Fibroblast of skin of scalp (primary cell): Measurements from ENCODE around the gene RHOD. TPM values are rescaled to one million over a fixed set of nuclear protein-coding genes. Genes with fewer than 3 reads are reported as not detected.

ENCODE experiments used
- DNase-seq: peaks from one replicate; pipeline ENCODE4 v3.0.0-alpha.2; 2013
- polyA plus RNA-seq, 2 experiments: library from polyadenylated mRNA; unstranded; fragments of 120-200 nt; gene quantifications; one replicate each; pipeline ENCODE4 v1.2.1, GENCODE V29; 2013; ENCODE audit not compliant: insufficient read length in 2 of 2

The RHOD gene, protein sequence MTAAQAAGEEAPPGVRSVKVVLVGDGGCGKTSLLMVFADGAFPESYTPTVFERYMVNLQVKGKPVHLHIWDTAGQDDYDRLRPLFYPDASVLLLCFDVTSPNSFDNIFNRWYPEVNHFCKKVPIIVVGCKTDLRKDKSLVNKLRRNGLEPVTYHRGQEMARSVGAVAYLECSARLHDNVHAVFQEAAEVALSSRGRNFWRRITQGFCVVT
- polyA plus RNA-seq (2013, experiment 1 of 2; ENCODE audit: insufficient read length): 9.6 TPM
- 8.9 TPM for polyA plus RNA-seq (2013, experiment 2 of 2; ENCODE audit: insufficient read length)

DNA sequence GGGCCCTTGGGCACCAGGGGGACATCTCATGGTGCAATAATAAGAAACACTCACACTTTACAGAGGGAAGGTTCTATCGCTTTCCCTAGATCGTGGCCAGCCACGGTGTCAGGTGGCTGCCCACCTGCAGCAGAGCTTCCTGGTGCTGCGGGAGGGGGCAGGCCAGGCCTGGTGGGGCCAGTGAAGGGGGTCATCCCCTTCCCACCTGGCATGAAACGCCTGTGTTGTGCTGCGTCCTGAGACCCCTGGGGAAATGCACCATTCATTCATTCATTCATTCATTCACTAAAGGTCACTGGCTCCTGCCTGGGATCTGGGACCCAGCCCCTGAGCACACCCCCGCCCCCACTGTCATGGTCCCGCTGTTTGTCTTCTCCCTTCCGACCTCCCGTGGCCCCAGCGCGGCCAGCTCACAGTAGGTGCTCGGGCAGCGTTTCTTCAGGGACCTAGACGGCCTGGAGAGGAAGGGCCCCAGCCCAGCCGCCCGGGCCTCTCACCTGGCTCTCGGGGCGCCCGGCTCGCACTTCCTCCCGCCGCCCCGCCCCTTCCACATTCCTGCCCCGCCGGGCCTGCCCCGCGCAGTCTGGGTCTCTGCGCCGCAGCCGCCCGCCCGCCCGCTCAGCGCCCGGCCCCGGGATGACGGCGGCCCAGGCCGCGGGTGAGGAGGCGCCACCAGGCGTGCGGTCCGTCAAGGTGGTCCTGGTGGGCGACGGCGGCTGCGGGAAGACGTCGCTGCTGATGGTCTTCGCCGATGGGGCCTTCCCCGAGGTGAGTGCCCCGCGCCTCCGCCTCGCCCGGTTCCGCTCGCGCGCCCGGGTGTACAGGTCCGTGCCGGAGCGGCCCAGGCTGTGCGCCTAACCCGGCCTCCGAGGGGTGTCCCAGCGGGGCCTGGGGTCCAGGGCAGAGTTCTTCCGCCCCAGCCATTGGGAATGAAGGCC is at the start of gene RHOD:
RHOD (plus strand) TSS at position 581 of the 938 bp plus-strand sequence; CDS start at position 637, 56 bp downstream.
- peak; percentile 27 for DNase-seq

DNA sequence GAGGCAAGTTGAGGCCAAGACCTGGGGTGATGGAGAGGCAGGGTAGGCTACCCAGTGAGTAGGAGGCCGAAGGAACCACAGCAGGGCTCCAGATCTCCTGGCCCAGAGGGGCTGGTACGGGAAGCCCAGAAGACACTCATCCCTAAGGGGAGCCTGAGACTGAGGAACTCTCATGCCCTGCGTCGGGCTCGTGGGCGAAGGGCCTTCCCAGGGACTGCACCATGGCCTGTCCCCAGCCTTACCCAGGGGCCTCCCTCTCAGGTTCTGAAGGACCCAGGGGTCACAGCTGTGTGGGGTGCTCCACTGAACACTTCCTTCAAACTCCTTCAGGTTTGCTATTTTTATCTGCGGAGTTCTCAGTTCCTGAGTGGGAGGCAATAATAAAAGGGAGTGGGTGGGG is 49.5 kb upstream of the RHOD start:
- no peak for DNase-seq

DNA sequence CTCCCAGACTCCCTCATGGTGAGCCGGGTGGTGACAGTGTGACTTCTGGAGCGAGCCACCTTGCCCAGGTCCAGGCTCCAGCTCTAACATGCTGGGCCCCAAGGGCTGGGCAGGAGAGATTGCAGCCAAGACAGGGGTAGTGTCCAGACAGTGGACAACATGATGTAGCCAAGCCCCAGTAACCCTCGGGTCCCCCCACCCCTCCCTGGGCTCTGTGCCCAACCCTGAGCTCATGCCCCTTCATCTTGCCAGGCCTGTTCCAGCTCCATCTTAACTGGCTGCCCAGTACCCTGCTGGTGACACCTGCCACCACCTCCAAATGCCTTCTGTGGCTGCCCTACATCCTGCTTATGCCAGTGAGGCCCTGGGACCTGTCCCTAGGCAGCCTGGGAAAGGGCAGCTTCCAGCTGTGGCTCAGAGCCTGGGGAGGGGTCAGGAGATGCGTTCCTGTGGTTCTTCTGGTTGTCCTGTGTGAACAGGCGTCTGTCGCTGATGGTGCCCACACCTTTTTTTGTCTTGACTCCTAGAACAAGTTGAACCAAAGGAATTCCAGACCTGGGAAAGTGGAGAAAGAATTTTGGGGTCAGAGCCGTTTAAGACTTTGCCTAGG is 46.2 kb upstream of the RHOD start:
- DNase-seq: no peak

DNA sequence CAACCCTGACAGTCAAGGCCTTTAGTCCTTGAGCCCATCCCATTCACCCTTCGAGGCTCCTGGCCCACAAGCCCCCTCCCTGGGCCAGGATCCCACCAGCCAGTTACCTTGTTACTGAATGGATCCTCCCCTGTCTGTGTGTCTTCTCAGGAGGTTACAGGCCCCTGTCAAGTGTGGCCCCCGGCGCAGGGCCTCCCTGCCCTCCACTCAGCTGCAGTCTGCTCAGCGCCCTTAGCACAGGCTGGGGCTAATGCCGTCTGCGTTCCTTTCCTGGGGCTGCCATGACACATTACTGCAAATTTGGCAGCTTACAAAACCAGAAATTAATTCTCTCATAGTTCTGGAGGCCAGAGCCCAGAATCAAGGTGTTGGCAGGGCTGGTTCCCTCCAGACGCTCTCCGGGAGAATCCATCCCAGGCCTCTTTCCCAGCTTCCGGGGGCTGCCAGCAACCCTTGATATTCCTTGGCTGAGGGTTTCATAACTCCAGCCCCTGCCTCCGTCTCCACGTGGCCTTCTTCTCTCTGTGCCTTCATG is 43.1 kb upstream of the RHOD start:
- DNase-seq: no peak

DNA sequence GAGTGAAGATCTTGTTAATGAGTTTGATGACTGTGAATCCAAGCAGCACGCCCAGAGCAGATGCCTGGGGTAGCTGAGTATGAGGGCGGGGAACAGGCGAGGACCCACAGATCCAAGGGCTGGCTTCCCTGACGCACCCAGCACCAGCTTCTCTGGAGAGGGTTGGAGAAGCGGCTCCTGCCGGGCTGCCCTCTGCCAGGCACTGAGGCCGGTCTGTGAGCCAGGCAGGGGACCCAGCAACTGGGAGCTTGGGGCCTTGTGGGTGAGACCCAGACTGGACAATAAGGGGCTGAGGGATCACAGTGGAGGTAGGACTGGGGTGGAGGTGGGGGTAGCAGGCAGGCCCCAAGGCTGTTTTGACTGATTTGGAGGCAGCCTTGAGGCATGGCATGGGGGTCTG is 42.3 kb upstream of the RHOD start:
- no peak for DNase-seq

DNA sequence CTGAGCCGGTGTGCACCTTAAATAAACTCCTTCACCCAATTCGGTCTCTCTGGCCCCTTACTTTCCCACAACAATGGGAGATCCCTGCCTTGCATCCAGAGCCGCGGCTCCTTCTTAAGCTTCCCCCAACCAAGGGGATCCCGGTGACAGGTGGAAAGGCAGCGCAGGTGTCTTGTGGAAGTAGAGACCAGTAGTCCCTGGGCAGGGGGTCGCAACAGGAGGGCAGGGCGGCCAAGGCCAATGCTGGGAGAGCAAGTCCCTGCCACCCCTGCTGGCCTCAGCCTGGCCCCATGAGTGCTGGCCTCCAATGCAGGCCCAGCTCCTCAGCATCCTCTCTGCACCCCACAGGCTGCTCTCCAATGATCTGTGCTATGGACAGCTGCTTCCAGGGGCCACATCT is 41.6 kb upstream of the RHOD start:
- no peak for DNase-seq

DNA sequence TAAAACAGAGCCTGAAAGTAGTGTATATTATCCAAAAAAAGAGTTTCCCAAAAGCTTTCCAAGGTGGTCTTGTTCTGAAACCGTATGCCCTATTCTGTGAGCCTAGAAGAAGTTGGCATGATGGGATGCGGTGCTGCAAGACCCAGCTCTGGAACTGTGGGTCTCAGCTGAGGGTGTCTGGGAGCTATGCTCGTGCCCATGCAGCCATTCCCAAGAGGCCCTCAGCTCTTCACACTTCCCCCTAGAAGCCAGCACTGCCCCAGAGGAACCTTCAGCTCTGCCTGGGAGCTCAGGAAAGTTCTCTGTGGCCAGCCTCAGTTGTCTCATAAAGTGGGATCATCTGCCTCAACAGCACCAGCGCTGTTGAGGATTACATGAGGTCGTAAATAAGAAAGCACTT is 40.1 kb upstream of the RHOD start:
- no peak for DNase-seq

DNA sequence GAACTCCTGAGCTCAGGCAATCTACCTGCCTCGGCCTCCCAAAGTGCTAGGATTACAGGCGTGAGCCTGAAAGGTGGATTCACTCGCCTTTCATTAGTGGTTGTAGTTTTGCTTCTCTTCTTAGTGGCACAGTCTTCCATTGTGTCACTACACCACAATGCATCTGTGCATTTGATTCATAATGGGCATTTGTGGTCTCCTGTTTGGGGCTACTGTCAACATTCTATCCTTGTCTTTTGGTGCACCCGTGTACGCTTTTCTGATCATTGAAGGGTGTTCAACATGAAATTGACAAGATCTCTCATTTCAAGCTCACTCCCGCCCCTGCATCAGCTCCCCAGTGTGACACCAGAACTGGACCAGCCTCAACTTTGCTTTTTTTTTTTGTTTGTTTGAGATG is 35.7 kb upstream of the RHOD start:
- DNase-seq: no peak

DNA sequence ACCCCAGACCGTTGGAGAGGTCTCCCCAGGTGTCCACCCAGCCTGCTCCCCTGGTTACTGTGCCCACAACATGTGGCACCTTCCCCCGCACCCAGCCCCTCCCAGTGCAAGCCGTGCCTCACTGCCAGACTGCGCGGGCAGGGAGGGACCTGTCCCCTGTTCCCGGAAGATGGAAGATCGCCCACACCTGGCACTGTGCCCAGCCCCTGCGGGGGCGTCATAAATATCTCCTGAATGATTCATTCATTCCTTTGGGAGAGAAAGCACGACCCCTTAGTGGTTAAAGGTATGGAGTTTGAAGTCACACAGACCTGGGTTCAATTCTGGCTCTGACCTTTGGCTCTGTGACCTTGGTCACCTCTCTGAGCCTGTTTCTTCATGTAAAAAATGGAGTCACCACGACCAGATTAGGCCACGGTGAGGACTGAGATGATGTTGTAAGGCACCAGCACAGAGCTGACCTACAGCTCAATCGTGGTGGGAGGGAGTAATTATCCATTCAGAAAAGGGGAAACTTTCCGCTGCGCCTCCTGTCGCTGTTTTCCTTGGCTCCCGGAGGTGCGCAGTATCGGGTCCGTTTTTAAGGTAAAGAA is 34.2 kb upstream of the RHOD start:
- DNase-seq: peak; percentile 46

DNA sequence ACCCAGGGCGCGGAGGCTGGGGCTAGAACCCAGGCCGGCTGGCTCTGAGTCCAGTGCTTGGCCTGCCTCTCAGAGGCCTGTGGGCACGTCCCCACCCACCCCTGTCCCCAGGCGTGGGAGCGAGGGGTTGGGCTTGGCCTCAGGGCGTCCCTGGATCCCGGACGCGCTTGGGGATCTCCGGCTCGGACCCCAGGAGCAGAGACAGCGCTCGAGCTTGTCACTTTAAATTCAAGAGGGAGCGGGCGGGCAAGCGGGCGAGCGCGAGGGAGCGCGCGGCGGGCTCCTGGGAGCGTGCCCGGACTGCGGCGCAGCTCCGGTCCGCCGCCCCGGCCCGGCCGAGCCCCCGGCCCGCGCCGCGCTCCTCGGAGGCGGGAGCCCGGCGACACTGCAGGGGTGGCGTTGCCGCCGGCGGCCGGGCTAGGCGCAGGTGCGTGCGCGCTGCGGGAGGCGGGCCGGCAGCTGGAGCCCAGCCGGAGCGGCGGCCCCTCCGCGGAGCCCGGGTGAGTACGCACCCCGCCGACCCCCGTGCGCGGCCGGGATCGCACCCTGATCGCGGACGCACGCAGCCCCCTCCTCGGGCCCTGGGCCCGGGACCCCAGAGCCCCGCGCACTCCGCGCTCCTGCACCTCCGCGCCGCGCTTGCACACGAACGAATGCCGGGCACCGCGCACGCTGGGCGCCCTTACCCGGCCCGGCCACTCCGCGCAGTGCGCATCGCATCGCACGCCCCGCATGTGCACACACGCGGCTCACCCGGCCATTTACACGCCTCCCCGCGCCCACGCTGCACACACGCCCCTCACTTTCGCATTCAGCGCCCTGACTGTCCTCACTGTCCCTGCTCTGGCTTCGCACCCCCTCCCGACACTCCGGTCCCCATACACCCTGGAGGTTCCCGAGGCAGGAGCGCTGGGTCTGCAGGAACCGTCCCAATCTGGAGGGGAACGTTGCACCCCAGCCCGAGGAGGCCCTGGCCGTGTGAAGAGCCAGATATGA is 33.4 kb upstream of the RHOD start, which contains the start of gene SYT12:
SYT12 (plus strand) TSS at position 174 of the 996 bp plus-strand sequence. CDS start 7,011 bp downstream, outside the sequence.
- no peak for DNase-seq

DNA sequence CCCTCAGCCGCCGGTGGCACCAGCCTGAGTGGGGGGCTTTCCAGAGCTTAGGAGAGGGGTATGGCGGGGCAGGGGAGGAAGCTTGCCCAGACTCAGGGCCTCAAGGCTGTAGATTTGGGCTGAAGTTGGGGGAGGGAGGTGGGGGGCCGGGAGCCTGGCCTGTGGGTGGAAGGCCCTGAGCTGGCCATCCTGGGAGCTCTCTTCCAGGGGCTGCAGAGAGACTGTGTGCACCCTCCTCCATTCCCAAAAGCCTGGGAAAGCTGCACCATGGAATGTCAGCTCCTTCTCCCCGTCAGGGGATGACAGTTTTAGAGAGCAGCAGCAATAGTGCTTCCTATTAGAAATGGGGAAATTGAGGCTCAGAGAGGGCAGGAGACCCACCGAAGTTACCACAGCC is 32.7 kb upstream of the RHOD start:
- DNase-seq: no peak

DNA sequence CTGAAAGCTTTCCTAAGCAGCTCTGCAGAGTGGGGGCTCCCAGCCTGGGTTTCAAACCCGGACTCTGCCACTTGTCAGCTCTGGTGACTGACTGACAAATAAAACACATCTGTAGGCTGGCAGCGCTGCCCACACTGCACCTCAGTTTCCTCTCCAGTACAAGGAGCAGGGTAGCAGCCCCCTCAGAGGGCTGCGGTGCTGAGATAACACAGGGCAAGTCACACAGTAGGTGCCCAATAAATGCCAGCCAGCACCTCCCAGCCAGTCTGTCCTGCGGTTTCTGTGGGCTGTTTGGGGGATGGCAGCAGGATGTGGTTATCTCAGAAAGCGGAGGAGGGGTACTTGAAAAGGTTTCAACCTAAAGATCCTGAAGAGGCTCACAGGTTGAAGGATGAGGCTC is 32.2 kb upstream of the RHOD start:
- DNase-seq: no peak

DNA sequence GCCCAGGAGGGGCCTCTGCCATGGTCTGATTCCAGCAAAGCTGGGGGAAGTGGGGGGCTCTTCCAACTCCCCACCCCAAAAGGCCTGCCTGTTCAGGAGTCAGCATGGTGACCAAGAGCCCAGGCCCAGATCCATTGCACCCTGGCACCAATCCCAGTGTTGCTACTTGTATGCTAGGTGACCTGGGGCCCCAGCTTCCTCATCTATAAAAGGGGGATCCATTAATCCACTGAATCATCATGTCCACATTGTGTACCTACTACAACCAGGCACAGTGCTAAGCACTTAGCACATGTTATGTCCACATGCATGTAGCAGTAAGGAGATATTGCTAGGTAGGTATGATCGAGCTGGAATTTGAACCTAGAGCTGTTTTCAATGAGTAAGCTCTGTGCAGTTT is 31.7 kb upstream of the RHOD start:
- DNase-seq: no peak

DNA sequence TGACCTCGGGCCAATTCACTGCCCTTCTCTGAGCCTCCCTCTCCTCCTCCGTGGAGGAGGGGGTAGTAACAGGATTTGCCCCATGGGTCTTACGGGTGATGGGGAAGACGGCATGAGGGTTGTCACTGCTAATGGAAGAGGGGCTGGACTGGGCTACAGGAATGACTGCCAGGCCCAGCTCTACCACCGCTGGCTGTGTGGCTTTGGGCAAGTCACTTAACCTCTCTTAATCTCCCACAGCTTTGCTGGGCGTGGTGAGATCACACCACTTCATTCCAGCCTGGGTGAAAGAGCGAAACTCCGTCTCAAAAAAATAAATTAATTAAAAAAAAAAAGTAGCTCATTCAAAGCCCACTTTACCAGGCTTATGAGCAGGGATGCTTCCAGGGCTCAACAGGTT is 30.9 kb upstream of the RHOD start:
- DNase-seq: no peak

DNA sequence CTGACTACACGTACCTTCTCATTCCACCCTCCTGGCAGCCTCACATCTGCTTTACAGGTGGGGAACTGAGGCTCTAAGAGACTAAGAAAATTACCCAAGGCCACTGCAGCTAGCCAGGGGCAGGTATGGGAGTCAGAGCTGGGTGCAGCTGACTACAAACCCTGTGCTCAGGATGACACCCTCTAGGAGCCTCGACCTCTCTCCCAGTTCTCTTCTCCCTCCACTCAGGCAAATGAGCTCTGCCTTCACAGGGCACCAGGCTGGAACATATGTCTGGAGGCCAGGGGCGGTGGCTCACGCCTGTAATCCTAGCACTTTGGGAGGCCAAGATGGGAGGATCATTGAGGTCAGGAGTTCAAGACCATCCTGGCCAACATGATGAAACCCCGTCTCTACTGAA is 29.7 kb upstream of the RHOD start:
- no peak for DNase-seq

DNA sequence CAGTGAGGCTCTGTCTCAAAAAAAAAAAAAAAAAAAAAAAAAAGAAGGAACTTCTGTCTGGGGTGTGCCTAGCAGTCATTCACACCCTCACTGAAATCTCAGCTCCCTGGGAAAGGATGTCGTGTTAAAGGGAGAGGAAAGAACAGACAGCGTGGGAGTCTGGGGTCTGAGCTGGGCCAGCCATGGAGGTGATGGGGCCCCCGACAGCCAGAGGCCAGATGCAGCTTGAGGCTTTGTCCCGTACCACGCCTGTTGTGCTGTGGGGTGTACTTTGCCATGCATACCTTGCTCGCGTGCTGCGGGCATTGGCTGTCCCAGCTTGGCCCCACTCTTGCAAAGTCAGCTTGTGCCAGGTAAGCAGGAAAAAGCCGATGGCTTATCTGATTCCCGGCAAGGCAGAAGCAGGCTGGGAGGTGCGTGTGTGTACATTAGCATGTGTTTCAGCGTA is 29.1 kb upstream of the RHOD start:
- no peak for DNase-seq

DNA sequence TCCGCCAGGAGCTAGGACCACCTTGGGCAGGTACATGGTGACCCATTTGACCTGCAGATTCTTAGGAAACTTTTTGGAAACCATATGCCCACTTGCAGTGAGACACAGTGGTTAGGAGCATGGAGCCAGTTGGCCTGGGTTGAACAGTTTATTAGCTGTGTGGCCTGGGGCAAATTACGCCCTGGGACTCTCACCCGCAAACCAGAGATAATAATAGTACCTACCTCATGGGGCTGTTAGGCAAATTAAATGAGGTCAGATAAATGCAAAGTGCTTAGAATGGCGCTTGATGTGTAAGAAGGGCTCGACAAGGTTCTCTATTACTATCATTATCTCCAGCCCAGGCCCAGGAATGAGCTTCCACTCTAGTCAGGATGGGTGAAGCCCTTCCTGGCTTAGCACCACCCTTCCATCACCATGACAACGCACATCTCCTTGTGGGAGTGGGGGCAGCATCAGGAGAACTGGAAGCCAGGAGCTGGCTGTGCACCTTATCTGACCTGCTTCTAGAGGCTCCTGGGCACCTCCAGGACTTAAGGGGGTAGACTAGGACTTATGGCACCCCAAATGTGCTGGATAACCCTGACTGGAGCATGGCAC is 28.6 kb upstream of the RHOD start:
- DNase-seq: no peak

DNA sequence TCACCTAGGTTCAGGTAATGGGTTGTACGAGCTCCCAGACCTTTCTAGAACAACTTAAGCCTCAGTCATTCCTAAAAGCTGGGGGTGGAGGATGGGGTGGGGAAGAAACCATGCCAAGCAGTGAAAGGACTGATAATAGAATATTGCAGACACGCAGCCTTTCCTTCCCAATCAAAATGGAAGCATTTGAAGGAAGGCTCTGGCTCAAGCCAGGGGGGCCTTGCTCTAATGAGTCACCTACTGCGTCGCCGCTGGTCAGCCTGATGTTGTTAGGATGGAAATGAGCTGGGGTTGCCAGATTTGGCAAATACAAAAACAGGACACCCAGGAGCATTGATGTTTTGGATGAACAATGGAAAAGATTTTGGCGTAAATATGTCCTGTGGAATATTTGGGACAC is 27.5 kb upstream of the RHOD start:
- DNase-seq: no peak

DNA sequence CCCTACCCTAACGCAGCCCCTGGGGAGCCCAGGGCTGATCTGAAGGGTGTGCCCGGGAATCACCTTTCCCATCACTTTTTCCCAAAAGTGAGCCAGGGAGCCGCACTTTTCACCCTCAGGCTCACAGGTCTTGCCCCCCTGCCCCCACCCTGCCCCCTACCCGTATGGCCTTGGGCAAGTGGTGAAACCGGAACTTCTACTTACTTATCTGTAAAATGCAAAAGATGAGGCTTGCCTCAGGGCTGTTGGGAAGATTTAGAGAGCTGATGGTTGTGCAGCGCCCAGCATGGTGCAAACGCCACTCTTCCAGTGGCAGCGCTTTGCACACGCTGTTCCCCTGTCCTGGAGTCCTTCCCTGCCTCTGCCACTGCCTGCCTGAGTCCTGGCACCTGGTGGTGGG is 25.7 kb upstream of the RHOD start:
- no peak for DNase-seq

DNA sequence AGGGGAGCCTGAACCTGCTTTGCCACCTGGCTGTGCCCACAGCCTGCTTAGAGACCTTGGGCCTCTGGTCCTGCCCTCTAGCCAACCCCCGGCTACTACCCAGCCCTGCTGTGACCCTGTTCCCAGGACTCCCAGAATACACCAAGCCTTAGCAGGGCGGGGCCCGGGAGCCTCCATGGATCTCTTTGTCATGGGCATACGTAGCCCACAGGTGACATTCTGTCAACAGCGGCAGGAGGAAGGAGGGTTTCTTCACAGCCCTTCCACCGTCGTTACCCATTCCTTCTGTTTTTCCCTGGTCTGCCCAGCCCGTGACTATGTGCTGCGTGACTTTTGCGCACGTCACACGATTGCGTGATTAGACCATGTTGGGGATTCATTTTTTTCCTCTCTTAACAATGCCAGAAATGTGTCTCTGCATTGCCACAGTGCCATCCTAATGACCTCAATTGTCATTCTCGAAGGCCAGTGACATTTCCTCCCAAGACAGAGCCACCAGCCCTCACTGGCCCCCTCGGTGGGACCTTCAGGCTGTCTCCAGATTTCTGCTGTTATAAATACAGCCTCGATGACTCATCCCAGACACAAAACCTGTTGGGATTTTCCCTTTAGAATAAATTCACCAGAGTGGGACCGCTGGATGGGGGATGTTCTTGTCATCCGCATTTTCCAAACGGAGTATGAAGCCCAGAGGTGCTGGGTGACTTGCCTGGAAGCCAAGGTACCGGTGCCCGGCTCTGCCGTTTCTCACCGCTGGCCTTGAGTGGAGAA is 24.7 kb upstream of the RHOD start:
- peak; percentile 61 for DNase-seq
